VCaP (cell line): ENCODE results near the gene RNF138.

Experiments used
- H3K27ac ChIP-seq: fragments of 450-650 bp; 2 replicates; pipeline ENCODE4 v1.5.1; 2017
- TF ChIP-seq, protein P1 (sequence below): fragments of 450-650 bp; conservative IDR thresholded peaks from 2 replicates; pipeline ENCODE4 v1.5.1; 2017; ENCODE audit warnings: mild to moderate bottlenecking, moderate library complexity

RNF138 gene

DNA sequence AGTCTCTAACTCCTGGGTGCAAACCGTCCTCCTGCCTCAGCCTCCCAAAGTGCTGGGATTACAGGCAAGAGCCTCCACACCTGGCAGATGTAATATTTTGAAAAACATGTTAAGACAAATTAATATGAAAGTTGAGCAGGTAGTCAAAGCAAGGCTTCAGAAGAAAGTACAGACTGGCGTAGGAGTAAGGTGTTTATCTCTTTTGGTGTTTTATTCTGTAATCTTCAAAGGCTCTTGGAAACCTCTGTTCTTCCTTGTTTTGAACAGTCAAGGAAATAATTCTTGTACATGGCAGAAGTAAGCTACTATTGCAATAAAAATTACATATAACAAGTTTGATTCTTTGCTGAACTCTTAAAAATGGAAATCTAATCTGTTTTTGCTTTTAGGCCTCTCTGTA is 5.3 kb downstream of the RNF138 start:
- TF ChIP-seq, protein P1, sequence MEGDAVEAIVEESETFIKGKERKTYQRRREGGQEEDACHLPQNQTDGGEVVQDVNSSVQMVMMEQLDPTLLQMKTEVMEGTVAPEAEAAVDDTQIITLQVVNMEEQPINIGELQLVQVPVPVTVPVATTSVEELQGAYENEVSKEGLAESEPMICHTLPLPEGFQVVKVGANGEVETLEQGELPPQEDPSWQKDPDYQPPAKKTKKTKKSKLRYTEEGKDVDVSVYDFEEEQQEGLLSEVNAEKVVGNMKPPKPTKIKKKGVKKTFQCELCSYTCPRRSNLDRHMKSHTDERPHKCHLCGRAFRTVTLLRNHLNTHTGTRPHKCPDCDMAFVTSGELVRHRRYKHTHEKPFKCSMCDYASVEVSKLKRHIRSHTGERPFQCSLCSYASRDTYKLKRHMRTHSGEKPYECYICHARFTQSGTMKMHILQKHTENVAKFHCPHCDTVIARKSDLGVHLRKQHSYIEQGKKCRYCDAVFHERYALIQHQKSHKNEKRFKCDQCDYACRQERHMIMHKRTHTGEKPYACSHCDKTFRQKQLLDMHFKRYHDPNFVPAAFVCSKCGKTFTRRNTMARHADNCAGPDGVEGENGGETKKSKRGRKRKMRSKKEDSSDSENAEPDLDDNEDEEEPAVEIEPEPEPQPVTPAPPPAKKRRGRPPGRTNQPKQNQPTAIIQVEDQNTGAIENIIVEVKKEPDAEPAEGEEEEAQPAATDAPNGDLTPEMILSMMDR, result no peak
- H3K27ac ChIP-seq, result no peak overlapping the region

DNA sequence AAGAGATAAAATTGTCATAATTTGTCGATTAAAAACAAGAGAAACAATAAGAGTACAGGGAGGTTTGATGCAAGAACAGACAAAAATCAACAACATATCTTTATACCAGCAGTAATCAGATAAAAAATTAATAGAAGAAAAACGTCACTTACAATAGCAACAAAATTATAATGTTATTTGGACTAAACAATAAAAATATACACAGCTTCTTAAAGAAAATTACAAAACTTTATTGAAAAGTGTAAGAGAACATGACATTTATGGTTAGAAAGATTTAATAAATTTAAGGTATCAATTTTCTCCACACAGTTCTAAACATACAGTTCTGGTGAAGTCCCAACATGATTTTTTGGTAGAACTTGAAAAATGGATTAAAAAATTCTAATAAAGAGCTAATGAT is 12.8 kb downstream of the RNF138 start:
- no peak overlapping the region for H3K27ac ChIP-seq
- TF ChIP-seq, protein P1, result no peak

DNA sequence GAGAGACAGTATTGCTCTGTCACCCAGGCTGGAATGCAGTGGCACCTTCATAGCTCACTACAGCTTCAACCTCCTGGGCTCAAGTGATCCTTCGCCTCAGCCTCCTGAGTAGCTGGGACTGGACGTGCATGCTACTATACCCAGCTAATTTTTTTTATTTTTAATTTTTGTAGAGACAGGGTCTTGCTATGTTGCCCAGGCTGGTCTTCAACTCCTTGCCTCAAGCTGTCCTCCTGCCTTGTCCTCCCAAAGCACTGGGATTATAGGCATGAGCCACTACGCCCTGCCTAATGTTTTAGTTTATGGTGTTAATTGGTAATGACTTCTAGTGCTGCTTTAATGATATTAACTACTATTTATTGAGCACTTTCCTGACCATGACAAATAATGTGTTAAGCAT is 18.3 kb downstream of the RNF138 start:
- TF ChIP-seq, protein P1, result no peak
- H3K27ac ChIP-seq, result no peak overlapping the region

DNA sequence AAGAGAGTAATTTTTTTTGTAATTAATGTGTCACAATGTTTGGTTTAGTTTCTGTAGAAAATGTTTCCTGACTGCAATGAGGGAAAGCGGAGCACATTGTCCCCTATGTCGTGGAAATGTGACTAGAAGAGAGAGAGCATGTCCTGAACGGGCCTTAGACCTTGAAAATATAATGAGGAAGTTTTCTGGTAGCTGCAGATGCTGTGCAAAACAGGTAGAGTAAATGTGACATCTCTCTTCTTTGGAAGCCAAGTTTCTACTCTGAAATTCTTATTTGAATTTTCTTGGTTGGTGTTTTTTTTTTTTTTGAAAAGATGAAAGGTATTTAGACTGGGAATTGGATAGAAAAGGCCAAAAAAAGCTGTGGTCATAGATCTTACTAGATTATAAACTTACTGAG is 20.0 kb downstream of the RNF138 start:
- TF ChIP-seq, protein P1, result no peak
- H3K27ac ChIP-seq, result no peak overlapping the region

DNA sequence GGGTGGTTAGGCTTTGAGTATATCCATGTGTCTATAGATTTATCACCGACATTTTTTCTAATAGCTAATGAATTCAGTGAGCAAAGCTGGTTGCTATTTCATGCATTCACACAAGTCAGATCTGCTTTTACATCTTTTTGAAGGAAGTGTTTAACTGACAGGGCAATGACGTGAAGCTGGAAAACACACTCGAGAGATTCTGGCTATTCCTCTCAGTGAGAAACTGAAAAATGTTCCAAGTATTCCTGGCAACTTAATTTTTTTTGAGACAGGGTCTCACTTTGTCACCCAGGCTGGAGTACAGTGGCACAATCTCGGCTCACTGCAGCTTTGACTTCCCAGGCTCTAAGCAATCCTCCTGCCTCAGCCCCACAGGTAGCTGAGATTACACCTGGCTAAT is 21.2 kb downstream of the RNF138 start:
- TF ChIP-seq, protein P1, result no peak
- H3K27ac ChIP-seq, result no peak overlapping the region

DNA sequence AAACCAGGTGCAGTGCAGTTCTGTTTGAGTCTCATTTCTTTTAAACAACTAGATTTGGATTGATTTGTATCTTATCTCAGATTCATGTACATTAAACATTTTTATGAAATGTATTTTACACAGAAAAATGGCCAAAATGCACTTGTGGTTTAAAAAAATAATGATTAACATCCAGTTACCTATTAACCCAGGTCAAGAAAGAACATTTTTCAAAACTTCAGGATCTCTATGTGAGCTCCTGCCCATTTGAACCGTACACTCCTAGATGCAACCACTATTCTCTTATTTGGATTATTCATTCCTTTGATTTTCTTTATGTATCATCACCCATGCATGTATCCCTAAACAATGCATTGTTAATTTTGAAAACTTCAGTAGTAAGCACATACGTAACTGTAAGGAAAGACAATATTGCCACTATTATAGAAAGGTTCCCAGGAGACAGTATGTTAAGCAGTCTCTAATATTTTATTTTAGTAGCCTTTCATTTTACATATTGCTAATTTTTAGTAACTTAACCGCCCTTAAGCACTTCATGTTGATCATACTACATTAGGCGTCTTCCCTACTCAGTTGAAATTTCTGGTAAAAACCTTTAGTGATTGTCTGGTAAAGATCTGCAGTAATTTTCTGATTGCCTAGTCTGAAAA is 22.7 kb downstream of the RNF138 start:
- TF ChIP-seq, protein P1, result no peak
- no peak overlapping the region for H3K27ac ChIP-seq

DNA sequence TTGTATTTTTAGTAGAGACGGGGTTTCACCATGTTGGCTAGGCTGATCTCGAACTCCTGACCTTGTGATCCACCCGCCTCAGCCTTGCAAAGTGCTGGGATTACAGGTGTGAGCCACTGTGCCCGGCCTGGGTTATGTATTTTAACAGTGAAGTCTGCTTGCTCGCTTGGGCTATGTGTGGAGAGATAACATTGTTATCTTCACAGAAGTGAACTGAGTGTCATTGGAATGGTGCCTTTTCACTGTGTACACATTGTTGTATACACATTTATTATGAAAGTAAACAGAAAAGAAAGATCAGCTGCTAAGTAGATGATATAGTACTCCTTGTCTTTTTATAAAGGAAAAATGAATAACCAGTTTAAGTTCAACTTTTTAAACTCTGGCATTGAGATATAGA is 30.4 kb downstream of the RNF138 start:
- TF ChIP-seq, protein P1, result no peak
- peak overlapping the region; percentile 54 for H3K27ac ChIP-seq

DNA sequence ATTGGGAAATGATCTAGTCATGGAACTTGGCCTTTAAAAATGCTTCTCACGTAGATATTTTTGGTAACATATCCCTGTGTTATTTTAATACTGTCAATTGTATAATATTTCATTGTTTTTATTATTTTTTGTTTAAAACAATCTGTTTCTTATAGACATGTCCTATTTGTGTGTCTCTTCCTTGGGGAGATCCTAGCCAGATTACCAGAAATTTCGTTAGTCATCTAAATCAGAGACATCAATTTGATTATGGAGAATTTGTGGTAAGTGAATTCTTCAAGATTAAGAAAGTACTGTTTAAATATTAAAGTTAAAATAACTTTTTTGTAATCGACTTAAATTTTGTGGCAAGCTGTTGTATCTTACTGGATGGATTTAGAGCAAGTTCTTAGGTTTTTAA is 34.9 kb downstream of the RNF138 start:
- TF ChIP-seq, protein P1, result no peak
- no peak overlapping the region for H3K27ac ChIP-seq
